Pancreas (tissue), 10 donors: ENCODE measurements around the gene DNM3. TPM values are rescaled to one million over a fixed set of nuclear protein-coding genes. Genes with fewer than 3 reads are reported as not detected.

Source experiments
- ATAC-seq, 4 donors: fragments of 200-7000 bp; cut with Tn5 transposase; one replicate each; pipeline versions ENCODE4 v1.8.0 to v1.9.1; 2020; ENCODE audit warnings: mild to moderate bottlenecking in 4 of 4, moderate library complexity in 4 of 4
- DNase-seq, 6 donors: peaks; one replicate each; pipeline ENCODE4 v3.0.0-alpha.2; 2020
- FAIRE-seq: peaks from 2 replicates; lab custom pipeline; 2012; peaks lifted over from hg19 to GRCh38; lab: Jason Lieb, UNC
- H3K27ac ChIP-seq, 4 donors: fragments of 200-600 bp; sonication (generic); 1 replicate in 3 of 4; 2 replicates in 1 of 4; pipeline versions ENCODE4 v1.5.0 to v1.8.0; 2020
- H3K27me3 ChIP-seq, 4 donors: fragments of 200-600 bp; one replicate each; pipeline ENCODE4 v1.8.0; 2021
- H3K36me3 ChIP-seq, 3 donors: fragments of 200-600 bp; sonication (generic) in 1 of 3; one replicate each; pipeline versions ENCODE4 v1.5.0 to v1.8.0; 2020 to 2021
- H3K4me1 ChIP-seq, 3 donors: fragments of 200-600 bp; one replicate each; pipeline ENCODE4 v1.8.0; 2021
- H3K4me3 ChIP-seq, 4 donors: fragments of 200-600 bp; sonication (generic) in 2 of 4; one replicate each; pipeline versions ENCODE4 v1.5.0 to v1.8.0; 2020 to 2021
- H3K9me3 ChIP-seq, 4 donors: fragments of 200-600 bp; one replicate each; pipeline ENCODE4 v1.8.0; 2021
- CTCF ChIP-seq, 4 donors: fragments of 200-600 bp; sonication (generic) in 3 of 4; IDR thresholded peaks; one replicate each; pipeline versions ENCODE4 v1.5.0 to v1.8.0; 2021; ENCODE audit warnings: antibody characterized with exemption in 4 of 4
- WGBS, 2 donors: extraction: QIAGEN DNeasy Blood & Tissue Kit; methylation state at CpG; one replicate each; pipeline ENCODE4 v1.1.7; 2013; 5-methylcytosine and 5-hydroxymethylcytosine counted together
- intact Hi-C, 3 donors: fragments of 100-400 bp; cut with DNase I; formaldehyde crosslinking; loops; one replicate each; pipeline versions ENCODE4 v1.11.1 to v1.14.2; 2022
- polyA plus RNA-seq, 2 donors: library from polyadenylated mRNA; stranded (reverse); fragments of 200-250 nt; gene quantifications; one replicate each; pipeline ENCODE4 v1.2.3, GENCODE V29; 2013
- total RNA-seq, 6 donors: library from RNA; stranded (reverse); fragmentation: NEBNext Ultra II Directional in 4 of 6; extraction: Animal tissue kit (Norgen Biotek cat#: 25700) in 4 of 6; gene quantifications; one replicate each; pipeline versions ENCODE4 v1.2.1 to v1.2.4, GENCODE V29; 2021 to 2023
- donor health status: healthy with polysubstance abuse.
- donor health status: DM: no; HTN: no; CAD: no; lungs with moderate emphysema.
- donor health status: DM: no; HTN: no; CAD: no.
- donor health status: control.
- donor health status: control.
- donor health status: Bipolar disorder and iron deficiency.
- donor health status: DM: yes; HTN: yes; CAD: no.
- donor health status: DM: no; HTN: no; CAD: no.
- donor health status: DM: no; HTN: no; CAD: no.
- donor health status: DM: yes; HTN: yes; CAD: no.

Gene DNM3
- total and polyA plus RNA-seq, 8 donors = 0.40 to 1.3 (median 0.78) TPM

DNA sequence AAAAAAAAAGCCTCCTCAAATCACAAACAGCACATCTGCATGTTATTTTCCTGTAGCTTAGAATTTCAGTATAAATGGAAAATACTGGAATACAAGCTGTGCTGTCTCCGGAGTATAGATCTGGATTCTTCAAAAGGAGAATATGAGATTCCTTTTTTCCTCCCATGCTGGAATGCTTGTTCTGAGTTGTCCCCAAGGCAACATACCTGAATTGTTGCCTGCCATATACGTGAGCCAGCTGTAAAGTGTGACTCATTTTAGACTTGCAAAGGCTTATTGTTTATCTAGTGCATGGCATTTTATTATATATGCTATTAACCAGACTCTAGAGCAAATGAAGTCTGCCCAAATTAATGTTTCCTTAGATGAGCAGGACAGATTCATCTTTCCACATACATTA is 484.2 kb downstream of the DNM3 start:
- H3K27me3 ChIP-seq = no peaks in the 10 kb centered on the region
- TF ChIP-seq CTCF (IDR thresholded peaks at IDR 0.05) = no peak
- intact Hi-C loops = no loop called here
- no peak overlapping the region for H3K4me3 ChIP-seq
- ATAC-seq (no peak), FAIRE-seq (no peak), DNase-seq (no peak)
- H3K36me3 ChIP-seq = no peaks in the 10 kb centered on the region
- peaks cover 3 to 12% (median 8%) of the 10 kb centered on the region in 3 donors for H3K4me1 ChIP-seq
- 73 to 87% methylated on average over 2 of the region's 2 CpGs for WGBS, 2 donors
- no peak overlapping the region for H3K27ac ChIP-seq
- H3K9me3 ChIP-seq = no peaks in the 10 kb centered on the region

- Histone ChIP-seq H3K9me3 (no peaks in the 10 kb centered on the region), H3K27me3 (no peaks in the 10 kb centered on the region), H3K36me3 (no peaks in the 10 kb centered on the region), H3K4me3 (no peak overlapping the region), H3K27ac (no peak overlapping the region), H3K4me1 (peaks cover 3 to 12% (median 8%) of the 10 kb centered on the region in 3 donors)
- ATAC-seq (no peak), FAIRE-seq (no peak), DNase-seq (no peak)
- no peak for TF ChIP-seq CTCF (IDR thresholded peaks at IDR 0.05)
- 94 to 95% methylated on average over 2 of the region's 2 CpGs for WGBS, 2 donors
- intact Hi-C loops = no loop called here
These were observed 484.8 kb downstream of the DNM3 start for GRCh38 chr1:172326136-172326535.

DNA sequence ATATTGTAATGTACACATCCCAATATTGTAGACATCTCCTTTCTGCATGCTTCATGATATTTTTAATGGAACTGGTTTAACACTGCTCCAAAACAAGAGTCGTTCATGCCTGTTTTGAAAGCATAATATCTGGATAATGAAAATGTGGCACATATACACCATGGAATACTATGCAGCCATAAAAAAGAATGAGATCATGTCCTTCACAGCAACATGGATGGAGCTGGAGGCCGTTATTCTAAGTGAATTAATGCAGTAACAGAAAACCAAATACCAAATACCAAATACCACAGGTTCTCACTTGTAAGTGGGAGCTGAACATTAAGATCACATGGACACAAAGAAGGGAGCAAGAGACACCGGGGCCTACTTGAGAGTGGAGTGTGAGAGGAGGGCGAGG is 487.0 kb downstream of the DNM3 start:
- H3K27me3 ChIP-seq = no peaks in the 10 kb centered on the region
- no peak for TF ChIP-seq CTCF (IDR thresholded peaks at IDR 0.05)
- H3K36me3 ChIP-seq = no peaks in the 10 kb centered on the region
- H3K9me3 ChIP-seq = no peaks in the 10 kb centered on the region
- WGBS, 2 donors = 80 to 83% methylated on average over 4 of the region's 4 CpGs
- ATAC-seq = no peak
- H3K4me1 ChIP-seq = no peaks in the 10 kb centered on the region
- no peak for DNase-seq
- no peak overlapping the region for H3K27ac ChIP-seq
- intact Hi-C loops = no loop called here
- H3K4me3 ChIP-seq = no peak overlapping the region
- FAIRE-seq = no peak

DNA sequence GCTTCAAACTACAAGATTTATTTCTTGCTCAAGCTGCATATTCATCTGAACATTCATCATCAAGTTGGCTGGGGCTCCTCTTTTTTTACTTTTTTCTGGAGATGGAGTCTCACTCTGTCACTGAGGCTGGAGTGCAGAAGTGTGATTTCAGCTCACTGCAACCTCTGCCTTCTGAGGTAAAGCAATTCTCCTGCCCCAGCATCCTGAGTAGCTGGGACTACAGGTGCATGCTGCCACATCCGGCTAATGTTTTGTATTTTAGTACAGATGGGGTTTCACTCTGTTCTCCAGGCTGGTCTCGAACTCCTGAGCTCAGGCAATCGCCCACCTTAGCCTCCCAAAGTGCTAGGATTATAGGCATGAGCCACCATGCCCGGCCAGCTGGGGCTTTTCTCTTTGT is 490.9 kb downstream of the DNM3 start:
- ATAC-seq = no peak
- 90 to 91% methylated on average over 4 of the region's 4 CpGs for WGBS, 2 donors
- H3K9me3 ChIP-seq = no peaks in the 10 kb centered on the region
- DNase-seq = no peak
- H3K4me3 ChIP-seq = no peak overlapping the region
- H3K27ac ChIP-seq = no peak overlapping the region
- FAIRE-seq = no peak
- TF ChIP-seq CTCF (IDR thresholded peaks at IDR 0.05) = no peak
- intact Hi-C loops = no loop called here
- H3K27me3 ChIP-seq = no peaks in the 10 kb centered on the region
- H3K36me3 ChIP-seq = no peaks in the 10 kb centered on the region
- no peaks in the 10 kb centered on the region for H3K4me1 ChIP-seq

DNA sequence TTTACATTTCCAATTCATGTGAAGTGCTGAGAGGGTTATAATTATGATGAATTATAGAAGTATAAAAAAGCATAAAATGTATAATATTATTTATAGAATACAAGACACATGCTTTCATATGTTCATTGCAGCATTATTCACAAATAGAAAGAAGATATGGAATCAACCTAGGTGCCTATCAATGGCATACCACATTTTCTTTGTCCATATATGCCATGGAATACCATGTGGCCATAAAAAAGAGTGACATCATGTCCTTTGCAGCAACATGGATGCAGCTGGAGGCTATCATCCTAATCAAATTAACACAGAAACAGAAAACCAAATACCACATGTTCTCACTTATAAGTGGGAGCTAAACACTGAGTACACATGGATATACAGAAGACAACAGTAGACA is 494.1 kb downstream of the DNM3 start:
- Histone ChIP-seq H3K27ac (no peak overlapping the region), H3K36me3 (no peaks in the 10 kb centered on the region), H3K4me3 (no peak overlapping the region), H3K4me1 (no peaks in the 10 kb centered on the region), H3K9me3 (no peaks in the 10 kb centered on the region), H3K27me3 (no peaks in the 10 kb centered on the region)
- FAIRE-seq = no peak
- no peak for DNase-seq
- intact Hi-C loops = no loop called here
- TF ChIP-seq CTCF (IDR thresholded peaks at IDR 0.05) = no peak
- ATAC-seq = no peak
